Right kidney (tissue), 1 donor: Measurements from ENCODE around the gene VWCE.
"Not testable (repeated sequence)": the region's sequence is repeated elsewhere in the genome, so short reads cannot be mapped to it uniquely, and the experiment has no call there.

ENCODE experiments used
- DNase-seq: peaks from one replicate; pipeline ENCODE4 v3.0.0-alpha.2; 2016

VWCE gene

DNA sequence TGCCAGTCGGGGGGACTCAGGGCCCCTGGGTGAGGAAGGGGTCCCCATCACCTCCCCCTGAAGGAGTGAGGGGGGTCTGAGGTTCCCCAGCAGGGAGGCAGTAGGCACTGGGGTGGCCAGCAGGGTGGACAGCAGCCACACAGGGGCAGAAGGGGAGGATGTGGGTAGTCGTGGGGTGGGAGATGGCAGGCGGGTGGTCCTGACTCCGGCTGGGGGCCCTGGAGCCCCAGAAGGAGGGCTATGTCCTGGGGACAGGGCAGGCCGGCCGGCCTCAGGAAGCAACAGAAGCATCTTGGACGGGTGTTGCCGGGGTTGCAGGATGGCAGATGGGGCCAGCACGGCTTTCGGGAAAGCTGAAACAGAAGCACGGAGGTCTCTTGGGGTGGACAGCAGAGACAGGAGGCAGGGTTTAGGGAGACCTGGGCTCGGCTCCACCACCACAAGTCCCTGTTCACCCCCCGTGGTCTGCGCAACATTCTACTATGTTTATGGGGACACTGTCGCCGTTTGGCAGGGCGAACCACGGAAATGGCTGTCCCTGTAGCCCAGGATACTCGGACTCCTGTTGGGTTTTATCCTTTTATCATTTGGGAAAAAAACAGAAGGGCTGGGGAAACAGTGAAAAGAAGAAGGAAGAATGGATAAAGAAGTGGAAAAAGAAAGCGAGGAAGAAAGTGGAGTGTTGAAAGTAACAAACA, 14.1 kb downstream of the VWCE start:
- DNase-seq, result no peak

DNA sequence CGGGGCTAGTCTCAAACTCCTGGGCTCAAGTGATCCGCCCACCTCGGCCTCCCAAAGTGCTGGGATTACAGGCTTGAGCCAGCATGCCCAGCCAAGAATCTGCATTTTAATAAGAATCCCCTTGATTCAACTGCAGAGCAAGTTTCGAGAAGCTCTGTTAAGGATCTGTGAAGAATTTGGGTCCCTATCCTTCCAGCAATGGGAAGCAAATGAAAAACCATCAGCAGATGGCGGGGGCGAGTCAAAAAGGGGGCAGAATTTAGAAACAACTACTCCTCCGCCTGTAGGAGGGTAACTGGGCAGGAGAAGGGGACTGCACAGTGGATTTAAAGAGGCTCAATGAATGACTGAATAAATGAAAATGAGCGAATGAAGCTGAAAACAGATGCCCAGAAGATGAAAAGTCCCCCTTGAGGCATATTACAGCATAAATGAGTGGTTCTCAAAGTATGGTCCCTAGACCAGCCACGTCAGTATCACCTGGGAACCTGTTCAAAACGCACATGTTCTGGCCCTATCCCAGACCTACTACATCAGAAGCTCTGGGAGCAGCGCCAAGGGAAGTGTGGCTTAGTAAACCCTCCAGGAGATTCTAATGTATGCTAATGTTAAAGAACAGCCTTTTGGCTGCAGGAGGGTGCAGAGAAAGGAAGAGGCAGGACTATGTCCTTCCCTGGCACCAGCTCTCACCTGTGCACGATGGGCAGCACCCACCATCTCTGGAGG, 15.0 kb downstream of the VWCE start:
- no peak for DNase-seq

DNA sequence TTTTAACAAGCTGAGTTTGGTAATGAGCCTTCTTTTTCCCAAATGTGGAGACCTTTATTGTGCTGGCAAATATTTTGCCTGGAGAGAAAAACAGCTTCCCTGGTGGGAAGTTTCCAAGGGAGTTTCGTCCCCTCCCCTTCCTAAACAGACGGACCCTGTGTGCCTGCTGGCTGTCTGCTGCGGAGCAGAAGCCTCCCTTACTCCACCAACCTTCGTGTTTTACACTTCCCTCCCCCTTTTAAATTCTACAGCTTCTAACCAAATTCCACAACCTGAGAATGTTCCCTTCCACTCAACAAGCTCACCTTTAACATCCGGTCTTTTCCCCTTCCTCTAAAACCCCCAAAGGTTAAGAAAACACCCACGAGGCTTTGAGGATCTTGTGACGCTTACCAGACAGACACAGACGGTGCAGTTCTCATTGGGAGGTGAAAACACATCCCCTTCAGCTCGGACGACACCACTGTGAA, 17.1 kb downstream of the VWCE start:
- no peak for DNase-seq

GRCh38 chr11:61277186-61278000, 17.7 kb downstream of the VWCE start:
- no peak for DNase-seq

- no peak for DNase-seq
Measured at GRCh38 chr11:61275191-61275590, 19.9 kb downstream of the VWCE start.

DNA sequence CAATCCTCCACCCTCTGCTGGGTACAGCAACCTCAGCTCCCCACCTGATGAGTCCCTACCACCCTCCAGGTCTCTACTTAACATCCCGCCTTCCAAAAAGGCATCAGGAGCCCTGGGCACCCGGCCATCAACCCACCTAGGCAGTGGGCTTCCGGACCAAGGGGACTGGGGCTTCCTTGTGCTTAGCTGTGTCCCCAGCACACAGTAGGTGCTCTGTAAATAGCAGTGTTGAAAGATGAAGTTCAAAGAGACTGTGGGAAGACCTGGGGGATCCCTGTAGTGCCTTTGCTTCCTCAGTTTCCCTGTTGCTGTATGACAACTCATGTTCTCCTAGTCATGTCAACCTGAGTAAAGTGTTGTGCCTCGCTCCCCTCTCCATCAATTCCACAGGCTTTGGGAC, 21.0 kb downstream of the VWCE start:
- no peak for DNase-seq

DNA sequence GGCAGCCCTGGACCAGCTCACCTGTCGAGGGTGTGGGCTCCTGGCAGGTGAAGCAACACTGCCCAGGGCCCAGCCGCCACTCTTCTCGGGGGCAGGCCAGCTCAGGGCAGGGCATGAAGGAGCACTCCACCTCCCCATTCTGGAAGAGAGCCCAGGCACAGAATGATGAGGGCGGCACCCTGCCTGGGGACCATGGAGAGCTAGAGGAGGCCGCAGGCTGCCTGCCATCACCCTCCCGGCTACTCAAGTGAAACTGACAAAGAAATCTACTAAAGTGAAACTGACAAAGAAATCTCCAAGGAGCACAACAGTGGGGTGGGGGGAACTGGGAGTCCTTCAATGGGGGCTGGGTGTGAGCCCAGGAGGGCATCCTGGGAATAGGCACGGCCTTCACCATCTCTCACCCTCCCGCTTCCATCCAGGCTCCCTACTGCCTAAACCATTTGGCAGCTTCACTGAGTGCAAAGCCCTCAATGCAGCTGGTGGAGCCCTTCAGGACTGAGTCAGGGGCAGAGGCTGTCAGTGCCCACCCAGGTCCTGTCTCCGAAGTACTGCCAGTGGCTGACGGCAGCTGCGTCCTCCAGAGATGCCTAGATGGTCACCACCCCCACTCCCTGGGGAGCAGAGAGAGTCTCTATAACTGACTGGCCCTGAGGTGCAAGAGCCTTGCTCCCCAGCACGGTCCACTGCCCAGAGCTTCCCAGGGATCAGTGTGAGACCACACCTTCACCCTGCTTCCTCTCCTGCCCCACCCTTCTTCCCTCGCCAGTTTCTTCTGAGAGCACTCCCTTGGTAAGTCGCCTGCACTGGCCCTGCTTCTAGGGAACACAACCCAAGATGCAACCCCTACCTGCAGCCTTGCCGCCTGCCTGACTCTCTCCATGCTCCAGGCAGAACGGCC, 21.7 kb downstream of the VWCE start:
- DNase-seq, result no peak

GRCh38 chr11:61272731-61273130, 22.4 kb downstream of the VWCE start:
- DNase-seq, result no peak

DNA sequence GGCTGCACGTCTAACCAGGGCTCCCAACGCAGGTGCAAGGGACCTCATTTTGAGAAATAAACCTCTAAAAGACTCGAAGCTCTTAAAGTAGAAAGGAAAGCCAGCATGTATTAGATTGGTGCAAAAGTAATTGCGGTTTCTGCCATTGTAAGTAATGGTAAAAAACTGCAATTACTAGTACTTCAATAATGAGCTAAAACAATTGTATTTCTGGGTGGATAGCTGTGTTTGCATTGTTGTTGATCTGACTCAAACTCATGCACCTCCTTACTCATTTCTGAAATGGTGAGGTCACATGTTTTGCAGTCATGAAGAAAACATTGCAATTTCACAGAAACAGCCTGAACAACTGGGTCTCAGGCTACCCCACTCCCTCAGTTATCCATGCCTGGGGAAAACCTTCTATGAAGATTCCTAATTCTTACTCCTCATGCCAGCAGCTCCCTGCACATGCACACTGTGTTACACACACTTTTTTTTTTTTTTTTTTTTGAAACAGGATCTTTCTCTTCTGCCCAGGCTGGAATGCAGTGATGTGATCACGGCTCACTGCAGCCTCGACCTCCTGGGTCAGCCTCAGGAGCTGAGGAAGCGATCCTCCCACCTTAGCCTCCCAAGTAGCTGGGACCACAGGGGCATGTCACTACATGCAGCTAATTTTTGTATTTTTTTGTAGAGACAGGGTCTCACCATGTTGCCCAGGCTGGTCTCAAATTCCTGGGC, 24.6 kb downstream of the VWCE start:
- DNase-seq, result no peak

- DNase-seq, result no peak
Measured at GRCh38 chr11:61268588-61269250, 26.4 kb downstream of the VWCE start.

DNA sequence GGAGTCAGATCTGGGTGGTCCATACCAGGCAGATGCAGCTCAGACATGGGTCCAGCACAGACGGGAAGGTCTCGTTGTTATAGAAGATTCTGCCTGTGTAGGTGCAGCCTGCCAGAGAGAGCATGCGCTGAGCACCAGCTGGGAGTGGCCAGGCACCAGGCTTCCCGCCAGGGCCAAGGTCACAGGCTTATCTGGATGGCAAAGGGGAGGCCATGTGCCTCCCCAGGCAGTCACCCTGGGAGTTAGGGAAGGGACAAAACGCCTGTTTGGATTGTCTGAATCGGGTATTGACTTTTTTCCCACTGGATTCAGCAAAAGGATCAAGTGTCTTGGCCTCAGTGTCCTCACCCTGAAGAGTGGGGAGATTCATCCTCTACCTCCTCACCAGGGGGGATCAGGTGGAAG, 27.7 kb downstream of the VWCE start:
- DNase-seq, result no peak

DNA sequence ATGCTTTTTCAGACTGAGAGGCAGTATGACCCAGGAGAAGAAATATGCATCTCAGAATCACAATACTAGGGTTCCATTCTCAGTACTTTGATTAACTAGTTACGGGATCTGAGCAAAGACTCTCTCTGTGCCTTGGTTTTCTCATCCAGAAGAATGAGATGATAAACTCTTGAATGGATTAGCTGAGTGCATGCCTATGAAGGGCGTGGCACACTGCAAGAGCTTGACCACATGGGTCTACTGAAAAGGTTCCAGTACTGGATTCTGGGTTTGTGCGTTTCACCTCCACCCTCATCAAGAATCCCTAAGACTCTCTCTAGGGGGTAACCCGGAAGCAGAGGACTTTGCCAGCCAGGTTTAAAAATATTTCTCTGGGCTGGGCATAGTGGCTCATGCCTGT, 28.5 kb downstream of the VWCE start:
- DNase-seq, result no peak

- DNase-seq, result no peak
Measured at GRCh38 chr11:61265357-61265756, 29.8 kb downstream of the VWCE start.

- DNase-seq, result no peak
Measured at GRCh38 chr11:61264795-61265194, 30.3 kb downstream of the VWCE start.

- DNase-seq, result no peak
Measured at GRCh38 chr11:61264371-61264770, 30.7 kb downstream of the VWCE start.

- no peak for DNase-seq
Measured at GRCh38 chr11:61259363-61259762, 35.8 kb downstream of the VWCE start.

GRCh38 chr11:61258546-61258945, 36.6 kb downstream of the VWCE start:
- DNase-seq, result no peak

GRCh38 chr11:61256710-61257482, 38.2 kb downstream of the VWCE start:
- DNase-seq, result no peak

DNA sequence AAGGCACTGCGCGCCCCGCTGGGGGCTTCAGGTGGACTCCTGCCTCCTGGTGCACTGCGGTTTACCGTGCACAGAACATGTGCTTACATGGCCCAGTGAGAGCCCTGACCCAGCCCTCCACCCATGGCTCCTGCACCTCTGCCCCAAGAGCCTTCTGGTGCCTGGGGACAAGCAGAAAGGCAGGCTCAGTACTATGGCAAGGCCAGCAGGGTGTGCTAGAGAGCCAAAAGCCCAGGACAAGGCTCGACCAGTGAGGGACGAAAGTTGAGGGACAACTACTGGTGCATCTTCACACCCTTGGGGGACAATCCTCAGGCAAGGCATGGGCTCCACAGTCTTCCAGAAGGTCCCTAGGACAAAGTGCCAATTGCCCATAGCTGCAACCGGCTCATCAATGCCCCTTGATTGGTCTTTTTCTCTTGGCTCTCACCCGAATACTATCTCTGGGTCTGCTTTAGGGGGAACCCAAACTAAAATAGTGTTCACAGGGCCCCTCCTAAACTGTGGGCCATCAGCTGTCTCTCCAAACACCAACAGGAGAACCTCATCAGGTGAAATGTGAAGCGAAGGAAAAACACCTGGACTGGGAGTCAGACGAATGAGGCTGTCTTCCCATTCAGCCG, 40.6 kb downstream of the VWCE start:
- DNase-seq, result peak; percentile 31

- not testable (repeated sequence) for DNase-seq
Measured at GRCh38 chr11:61252332-61252731, 42.8 kb downstream of the VWCE start.
